ENCODE results near the gene KNDC1. TPM values are rescaled to one million over a fixed set of nuclear protein-coding genes. Genes with fewer than 3 reads are reported as not detected.

The KNDC1 gene
- polyA plus RNA-seq, 1 experiment = 1.0 TPM

- CTCF ChIA-PET = no interaction called here
- Histone ChIP-seq H3K27me3 (ENCODE audit: control insufficient read depth, insufficient read depth, low read length) (no peaks in the 10 kb centered on the region), H3K4me3 (ENCODE audit: low read depth, low read length) (no peak overlapping the region), H3K36me3 (ENCODE audit: control insufficient read depth, insufficient read depth, low read length) (no peaks in the 10 kb centered on the region; the same call in 1 of the 2 replicates)
- POLR2A ChIA-PET = no interaction called here
- no peak for TF ChIP-seq CTCF (IDR thresholded peaks at IDR 0.05; ENCODE audit: insufficient read depth, low read depth, low read length)
- no peak for DNase-seq (ENCODE audit: low read depth)
Measured at GRCh38 chr10:133186416-133187090, 26.5 kb downstream of the KNDC1 start.

GRCh38 chr10:133187091-133187905 is 27.3 kb downstream of the KNDC1 start:
- H3K4me3 ChIP-seq (ENCODE audit: low read depth, low read length) = no peak overlapping the region
- no peak for DNase-seq (ENCODE audit: low read depth)
- H3K36me3 ChIP-seq (ENCODE audit: control insufficient read depth, insufficient read depth, low read length) = no peaks in the 10 kb centered on the region; the same call in 1 of the 2 replicates
- CTCF ChIA-PET = no interaction called here
- POLR2A ChIA-PET = no interaction called here
- H3K27me3 ChIP-seq (ENCODE audit: control insufficient read depth, insufficient read depth, low read length) = no peaks in the 10 kb centered on the region
- no peak for TF ChIP-seq CTCF (IDR thresholded peaks at IDR 0.05; ENCODE audit: insufficient read depth, low read depth, low read length)

GRCh38 chr10:133187906-133188681 is 28.1 kb downstream of the KNDC1 start:
- TF ChIP-seq CTCF (IDR thresholded peaks at IDR 0.05; ENCODE audit: insufficient read depth, low read depth, low read length) = no peak
- DNase-seq (ENCODE audit: low read depth) = no peak
- H3K27me3 ChIP-seq (ENCODE audit: control insufficient read depth, insufficient read depth, low read length) = no peaks in the 10 kb centered on the region
- ChIA-PET CTCF (no interaction called here), POLR2A (no interaction called here)
- H3K4me3 ChIP-seq (ENCODE audit: low read depth, low read length) = no peak overlapping the region
- H3K36me3 ChIP-seq (ENCODE audit: control insufficient read depth, insufficient read depth, low read length) = no peaks in the 10 kb centered on the region; the same call in 1 of the 2 replicates

- H3K36me3 ChIP-seq (ENCODE audit: control insufficient read depth, insufficient read depth, low read length) = no peaks in the 10 kb centered on the region
- H3K27me3 ChIP-seq (ENCODE audit: control insufficient read depth, insufficient read depth, low read length) = no peaks in the 10 kb centered on the region
- no peak overlapping the region for H3K4me3 ChIP-seq (ENCODE audit: low read depth, low read length)
- CTCF ChIA-PET = no interaction called here
- DNase-seq (ENCODE audit: low read depth) = no peak
- TF ChIP-seq CTCF (IDR thresholded peaks at IDR 0.05; ENCODE audit: insufficient read depth, low read depth, low read length) = no peak
- POLR2A ChIA-PET = no interaction called here
Measured at GRCh38 chr10:133189256-133189655, 29.2 kb downstream of the KNDC1 start.

- TF ChIP-seq CTCF (IDR thresholded peaks at IDR 0.05; ENCODE audit: insufficient read depth, low read depth, low read length) = no peak
Measured at GRCh38 chr10:133189726-133190125, 29.7 kb downstream of the KNDC1 start.

More at GRCh38 chr10:133189726-133190125, 29.7 kb downstream of the KNDC1 start:
- no peak for DNase-seq (ENCODE audit: low read depth)
- no peaks in the 10 kb centered on the region for H3K36me3 ChIP-seq (ENCODE audit: control insufficient read depth, insufficient read depth, low read length)
- ChIA-PET CTCF (no interaction called here), POLR2A (no interaction called here)
- no peak overlapping the region for H3K4me3 ChIP-seq (ENCODE audit: low read depth, low read length)
- H3K27me3 ChIP-seq (ENCODE audit: control insufficient read depth, insufficient read depth, low read length) = no peaks in the 10 kb centered on the region
